AG10803 (cell line): ENCODE measurements around the gene AGXT2.

Source experiments
- DNase-seq: peaks from one replicate; pipeline ENCODE4 v3.0.0; 2010; ENCODE audit warnings: low read depth
- H3K4me3 ChIP-seq: 2 replicates; pipeline ENCODE4 v1.5.1; 2011; ENCODE audit warnings: mild to moderate bottlenecking, low read length, control low read depth
- TF ChIP-seq, protein P1 (sequence below): conservative IDR thresholded peaks from 2 replicates; pipeline ENCODE4 v1.5.1; 2011; ENCODE audit warnings: mild to moderate bottlenecking, low read length, control low read depth, inconsistent platforms

The AGXT2 gene

DNA sequence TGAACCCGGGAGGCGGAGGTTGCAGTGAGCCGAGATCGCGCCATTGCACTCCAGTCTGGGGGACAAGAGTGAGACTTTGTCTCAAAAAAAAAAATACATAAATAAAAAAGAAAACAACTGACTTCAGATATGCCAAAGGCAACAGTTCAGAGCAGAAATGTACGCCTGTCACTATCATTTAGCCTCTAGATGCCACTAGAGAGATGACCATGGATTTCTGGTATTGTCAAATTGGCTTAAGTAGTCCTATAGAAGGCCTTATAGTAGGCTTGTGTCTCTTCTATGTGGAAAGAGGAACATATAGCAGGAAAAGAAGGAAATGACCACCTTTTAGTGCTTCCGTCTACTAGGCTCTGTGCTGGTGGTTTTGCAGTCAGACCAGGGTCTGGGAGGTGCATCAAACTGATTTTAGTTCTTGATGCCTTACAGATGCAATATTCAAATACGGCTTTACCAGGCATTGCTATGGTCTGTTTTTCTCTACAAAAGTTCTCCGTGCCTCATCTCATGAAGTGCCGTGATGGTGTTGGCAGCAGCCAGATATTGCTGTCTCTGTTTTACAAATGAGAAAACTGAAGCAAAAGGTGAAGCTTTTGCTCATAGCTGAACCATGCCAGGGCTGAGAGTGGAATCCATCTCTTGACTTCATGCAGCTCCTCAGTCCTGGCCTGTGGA is 17.2 kb downstream of the AGXT2 start:
- TF ChIP-seq, protein P1, sequence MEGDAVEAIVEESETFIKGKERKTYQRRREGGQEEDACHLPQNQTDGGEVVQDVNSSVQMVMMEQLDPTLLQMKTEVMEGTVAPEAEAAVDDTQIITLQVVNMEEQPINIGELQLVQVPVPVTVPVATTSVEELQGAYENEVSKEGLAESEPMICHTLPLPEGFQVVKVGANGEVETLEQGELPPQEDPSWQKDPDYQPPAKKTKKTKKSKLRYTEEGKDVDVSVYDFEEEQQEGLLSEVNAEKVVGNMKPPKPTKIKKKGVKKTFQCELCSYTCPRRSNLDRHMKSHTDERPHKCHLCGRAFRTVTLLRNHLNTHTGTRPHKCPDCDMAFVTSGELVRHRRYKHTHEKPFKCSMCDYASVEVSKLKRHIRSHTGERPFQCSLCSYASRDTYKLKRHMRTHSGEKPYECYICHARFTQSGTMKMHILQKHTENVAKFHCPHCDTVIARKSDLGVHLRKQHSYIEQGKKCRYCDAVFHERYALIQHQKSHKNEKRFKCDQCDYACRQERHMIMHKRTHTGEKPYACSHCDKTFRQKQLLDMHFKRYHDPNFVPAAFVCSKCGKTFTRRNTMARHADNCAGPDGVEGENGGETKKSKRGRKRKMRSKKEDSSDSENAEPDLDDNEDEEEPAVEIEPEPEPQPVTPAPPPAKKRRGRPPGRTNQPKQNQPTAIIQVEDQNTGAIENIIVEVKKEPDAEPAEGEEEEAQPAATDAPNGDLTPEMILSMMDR, result no peak
- DNase-seq, result no peak
- no peak overlapping the region for H3K4me3 ChIP-seq

DNA sequence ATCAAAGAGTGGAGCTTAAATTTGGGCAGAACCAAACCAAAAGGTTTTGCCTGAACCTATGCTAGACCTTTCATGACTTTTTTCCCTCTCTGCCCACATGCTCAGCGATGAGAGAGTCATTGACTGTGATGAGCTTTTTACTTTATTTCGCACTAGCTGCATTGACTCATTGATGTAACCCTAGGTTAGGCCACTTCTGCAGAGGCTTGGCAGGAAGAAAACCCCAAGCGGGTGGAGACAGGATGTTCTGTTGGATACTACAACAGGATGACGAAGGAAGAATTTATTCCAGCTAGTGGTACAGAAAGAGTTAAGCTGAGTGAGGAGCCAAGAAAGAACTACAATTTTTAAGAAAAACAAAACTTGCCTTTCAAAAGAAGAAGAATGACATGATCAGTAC is 18.4 kb downstream of the AGXT2 start:
- TF ChIP-seq, protein P1, result no peak
- H3K4me3 ChIP-seq, result no peak overlapping the region
- DNase-seq, result peak; percentile 62

DNA sequence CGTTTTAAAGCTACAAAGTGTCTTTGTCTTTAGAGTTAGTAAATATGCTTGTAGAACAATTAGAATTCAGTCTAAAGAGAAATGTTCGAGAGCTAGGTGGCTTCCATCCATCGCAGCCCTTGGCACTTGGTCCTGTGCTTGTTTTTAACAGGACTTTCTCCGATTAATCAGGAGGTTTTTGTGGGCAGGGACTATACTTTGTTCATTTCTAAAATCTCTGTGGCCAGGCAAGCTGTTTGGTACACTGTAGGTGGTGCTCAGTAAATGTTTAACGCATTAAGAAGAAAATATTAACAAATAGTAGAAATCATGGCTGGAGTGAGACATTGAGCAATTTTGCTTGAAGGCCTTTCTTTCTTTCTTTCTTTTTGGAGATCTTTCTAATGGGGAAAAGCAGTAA is 20.8 kb downstream of the AGXT2 start:
- DNase-seq, result no peak
- TF ChIP-seq, protein P1, result no peak
- H3K4me3 ChIP-seq, result no peak overlapping the region

DNA sequence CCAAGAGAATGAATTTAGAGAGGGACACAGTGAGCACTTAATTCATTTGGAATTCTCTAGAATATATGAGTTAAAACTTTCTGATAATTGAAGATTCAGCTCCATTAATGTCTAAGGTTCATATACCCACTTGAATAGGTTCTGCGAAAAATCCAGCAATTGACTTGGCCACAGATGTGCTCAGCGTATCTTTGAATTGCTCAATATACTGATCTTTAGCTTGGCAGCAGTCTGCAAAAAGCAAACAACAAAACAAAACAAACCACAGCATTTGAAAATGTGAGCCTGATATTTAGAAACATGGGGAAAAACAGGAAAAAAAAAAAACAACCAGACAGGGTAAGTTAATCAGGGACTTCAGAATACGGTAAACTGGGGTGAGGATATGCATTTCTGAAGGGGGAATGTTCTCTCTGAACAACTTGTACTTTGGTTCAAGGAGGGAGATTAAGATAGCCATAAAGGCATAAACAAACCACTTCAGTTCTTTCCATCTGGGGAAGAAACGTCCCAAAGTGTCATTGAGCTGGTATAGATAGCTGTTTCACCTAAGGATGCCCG is 21.4 kb downstream of the AGXT2 start:
- no peak for DNase-seq
- TF ChIP-seq, protein P1, result no peak
- H3K4me3 ChIP-seq, result no peak overlapping the region

DNA sequence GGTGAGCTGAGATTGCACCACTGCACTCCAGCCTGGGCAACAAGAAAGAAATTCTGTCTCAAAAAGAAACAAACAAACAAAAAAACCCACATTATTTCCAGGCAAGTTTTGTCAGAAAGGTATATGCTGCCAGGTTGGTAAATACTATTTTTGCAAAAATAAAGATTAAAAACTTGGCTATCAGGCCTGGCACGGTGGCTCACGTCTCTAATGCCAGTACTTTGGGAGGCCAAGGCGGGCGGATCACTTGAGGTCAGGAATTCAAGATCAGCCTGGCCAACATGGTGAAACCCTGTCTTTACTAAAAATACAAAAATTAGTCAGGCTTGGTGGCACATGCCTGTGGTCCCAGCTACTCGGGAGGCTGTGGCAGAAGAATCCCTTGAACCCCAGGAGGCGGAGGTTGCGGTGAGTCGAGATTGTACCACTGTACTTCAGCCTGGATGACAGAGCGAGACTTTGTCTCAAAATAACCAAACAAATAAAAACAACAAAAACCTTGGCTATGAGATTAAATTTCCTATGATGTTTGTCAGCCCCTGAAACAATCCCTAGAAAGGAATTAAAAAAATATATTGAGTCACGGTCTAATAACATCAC is 22.7 kb downstream of the AGXT2 start:
- no peak overlapping the region for H3K4me3 ChIP-seq
- DNase-seq, result no peak
- TF ChIP-seq, protein P1, result no peak

DNA sequence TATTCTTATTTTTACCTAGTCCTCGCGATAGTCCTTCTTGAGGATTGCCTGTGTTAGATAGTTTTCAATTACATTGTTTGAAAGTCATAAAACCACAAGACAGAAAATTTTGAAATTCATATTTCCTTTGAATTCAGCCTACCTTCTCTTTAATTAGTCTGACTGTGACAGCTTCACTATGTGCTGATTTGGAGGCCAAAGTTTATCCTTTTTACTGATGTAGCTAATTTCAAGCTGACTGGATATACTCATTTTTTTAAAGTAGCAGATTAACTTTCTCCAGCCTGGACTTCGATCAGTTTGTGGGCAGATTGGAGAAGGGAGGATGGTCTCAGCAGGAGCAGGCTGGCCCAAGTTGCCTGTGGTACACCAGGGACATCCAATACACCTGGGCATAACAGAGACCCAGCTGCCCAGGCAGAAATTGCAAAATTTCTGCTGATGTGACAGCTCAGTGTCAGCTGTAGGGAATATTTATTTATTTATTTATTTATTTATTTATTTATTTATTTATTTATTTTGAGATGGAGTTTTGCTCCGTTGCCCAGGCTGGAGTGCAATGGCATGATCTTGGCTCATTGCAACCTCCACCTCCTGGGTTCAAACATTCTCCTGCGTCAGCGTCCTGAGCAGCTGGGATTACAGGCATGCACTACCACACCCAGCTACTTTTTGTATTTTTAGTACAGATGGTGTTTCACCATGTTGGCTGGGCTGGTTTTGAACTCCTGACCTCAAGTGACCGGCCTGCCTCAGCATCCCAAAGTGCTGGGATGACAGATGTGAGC is 24.2 kb downstream of the AGXT2 start:
- TF ChIP-seq, protein P1, result no peak
- no peak overlapping the region for H3K4me3 ChIP-seq
- DNase-seq, result no peak
